DOHH2 (cell line): ENCODE results near the gene ZNF670.

Source experiments
- H3F3A ChIP-seq: fragments of 200-600 bp; sonication (generic), shearing (Covaris generic); 2 replicates; pipeline ENCODE4 v1.6.0; 2016; ENCODE audit warnings: antibody characterized with exemption, mild to moderate bottlenecking; ENCODE audit not compliant: control insufficient read depth, insufficient read depth
- H3K27ac ChIP-seq: fragments of 200-600 bp; sonication (generic); 2 replicates; pipeline ENCODE4 v1.5.1; 2014; ENCODE audit warnings: low read depth, mild to moderate bottlenecking, low read length, moderate library complexity
- H3K27me3 ChIP-seq: fragments of 200-600 bp; sonication (generic); 2 replicates; pipeline ENCODE4 v1.6.1; 2014; ENCODE audit warnings: mild to moderate bottlenecking, low read length, mixed read lengths; ENCODE audit not compliant: control insufficient read depth
- H3K36me3 ChIP-seq: fragments of 200-600 bp; sonication (generic); 2 replicates; pipeline ENCODE4 v1.6.1; 2014; ENCODE audit warnings: mild to moderate bottlenecking, low read length, moderate library complexity, mixed read lengths; ENCODE audit not compliant: control insufficient read depth
- H3K4me1 ChIP-seq: fragments of 200-600 bp; sonication (generic); 2 replicates; pipeline ENCODE4 v1.6.1; 2014; ENCODE audit warnings: mild to moderate bottlenecking, low read length, mixed read lengths; ENCODE audit not compliant: control insufficient read depth
- H3K4me2 ChIP-seq: fragments of 200-600 bp; sonication (generic); 2 replicates; pipeline ENCODE4 v1.6.0; 2014; ENCODE audit warnings: mild to moderate bottlenecking, low read length, moderate library complexity
- H3K4me3 ChIP-seq: fragments of 200-600 bp; sonication (generic); 2 replicates; pipeline ENCODE4 v1.5.1; 2014; ENCODE audit warnings: mild to moderate bottlenecking, low read length, mixed read lengths
- H3K79me2 ChIP-seq: fragments of 200-600 bp; sonication (generic); 2 replicates; pipeline ENCODE4 v1.6.1; 2014; ENCODE audit warnings: mild to moderate bottlenecking, low read length, mixed read lengths; ENCODE audit not compliant: control insufficient read depth
- H3K9me2 ChIP-seq: fragments of 200-600 bp; sonication (generic); replicated peaks from 2 replicates; pipeline ENCODE4 v1.6.1; 2014; ENCODE audit warnings: mild to moderate bottlenecking, low read length, mixed read lengths; ENCODE audit not compliant: control insufficient read depth
- H3K9me3 ChIP-seq: fragments of 200-600 bp; sonication (generic); 2 replicates; pipeline ENCODE4 v1.6.1; 2014; ENCODE audit warnings: antibody characterized with exemption, low read length, mixed read lengths; ENCODE audit not compliant: control insufficient read depth, insufficient read depth
- H4K20me1 ChIP-seq: fragments of 200-600 bp; sonication (generic); 2 replicates; pipeline ENCODE4 v1.6.0; 2014; ENCODE audit warnings: low read depth, mild to moderate bottlenecking, antibody characterized with exemption, low read length, moderate library complexity; ENCODE audit not compliant: control insufficient read depth, insufficient read depth
- EZH2phosphoT487 ChIP-seq: fragments of 200-600 bp; sonication (generic); IDR thresholded peaks from 2 replicates; pipeline ENCODE4 v1.6.1; 2017; ENCODE audit warnings: borderline replicate concordance, mild to moderate bottlenecking, antibody characterized with exemption, low read length, moderate library complexity, mixed read lengths
- TF ChIP-seq, protein P1 (sequence below): fragments of 200-600 bp; sonication (generic); IDR thresholded peaks from one replicate; pipeline ENCODE4 v1.5.1; 2014; ENCODE audit warnings: antibody characterized with exemption, mild to moderate bottlenecking, low read depth, low read length; ENCODE audit not compliant: poor library complexity, severe bottlenecking

The ZNF670 gene

DNA sequence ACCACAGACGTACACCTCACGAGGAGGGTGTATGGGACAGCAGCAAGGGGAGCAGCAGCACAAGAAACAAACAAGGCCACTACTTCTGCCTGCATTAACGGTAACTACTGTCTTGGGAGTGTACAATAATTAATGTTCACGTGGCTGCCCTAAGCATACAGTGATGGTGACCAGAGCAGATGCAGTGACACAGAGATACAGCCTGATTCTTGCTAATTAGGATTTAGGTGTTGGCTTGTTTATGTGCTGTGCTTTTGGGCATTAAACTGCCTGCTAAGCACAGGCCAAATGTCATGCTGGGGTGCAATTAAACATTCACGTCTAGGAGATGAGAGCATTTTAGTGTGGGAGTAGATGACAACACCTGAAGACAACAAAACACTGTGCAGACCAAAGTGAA lies 18.3 kb upstream of the ZNF670 start:
- no peaks in the 10 kb centered on the region for H4K20me1 ChIP-seq
- H3K27me3 ChIP-seq, result no peaks in the 10 kb centered on the region
- H3K9me3 ChIP-seq, result peaks cover 13% of the 10 kb centered on the region
- no peaks in the 10 kb centered on the region for H3F3A ChIP-seq
- no peaks in the 10 kb centered on the region for H3K4me1 ChIP-seq
- H3K27ac ChIP-seq, result no peak overlapping the region
- no peaks in the 10 kb centered on the region for H3K9me2 ChIP-seq
- TF ChIP-seq, protein P1, sequence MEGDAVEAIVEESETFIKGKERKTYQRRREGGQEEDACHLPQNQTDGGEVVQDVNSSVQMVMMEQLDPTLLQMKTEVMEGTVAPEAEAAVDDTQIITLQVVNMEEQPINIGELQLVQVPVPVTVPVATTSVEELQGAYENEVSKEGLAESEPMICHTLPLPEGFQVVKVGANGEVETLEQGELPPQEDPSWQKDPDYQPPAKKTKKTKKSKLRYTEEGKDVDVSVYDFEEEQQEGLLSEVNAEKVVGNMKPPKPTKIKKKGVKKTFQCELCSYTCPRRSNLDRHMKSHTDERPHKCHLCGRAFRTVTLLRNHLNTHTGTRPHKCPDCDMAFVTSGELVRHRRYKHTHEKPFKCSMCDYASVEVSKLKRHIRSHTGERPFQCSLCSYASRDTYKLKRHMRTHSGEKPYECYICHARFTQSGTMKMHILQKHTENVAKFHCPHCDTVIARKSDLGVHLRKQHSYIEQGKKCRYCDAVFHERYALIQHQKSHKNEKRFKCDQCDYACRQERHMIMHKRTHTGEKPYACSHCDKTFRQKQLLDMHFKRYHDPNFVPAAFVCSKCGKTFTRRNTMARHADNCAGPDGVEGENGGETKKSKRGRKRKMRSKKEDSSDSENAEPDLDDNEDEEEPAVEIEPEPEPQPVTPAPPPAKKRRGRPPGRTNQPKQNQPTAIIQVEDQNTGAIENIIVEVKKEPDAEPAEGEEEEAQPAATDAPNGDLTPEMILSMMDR, result no peak
- TF ChIP-seq EZH2phosphoT487, result no peak
- H3K36me3 ChIP-seq, result peaks cover 46% of the 10 kb centered on the region
- no peak overlapping the region for H3K4me3 ChIP-seq
- H3K4me2 ChIP-seq, result no peak overlapping the region
- peaks cover 34% of the 10 kb centered on the region for H3K79me2 ChIP-seq

- Histone ChIP-seq H4K20me1 (no peaks in the 10 kb centered on the region), H3K79me2 (peaks cover 29% of the 10 kb centered on the region), H3K27me3 (no peaks in the 10 kb centered on the region), H3K27ac (no peak overlapping the region), H3K9me3 (peaks cover 9% of the 10 kb centered on the region), H3F3A (no peaks in the 10 kb centered on the region), H3K4me3 (no peak overlapping the region), H3K9me2 (no peaks in the 10 kb centered on the region), H3K4me2 (no peak overlapping the region), H3K4me1 (no peaks in the 10 kb centered on the region), H3K36me3 (peaks cover 42% of the 10 kb centered on the region)
- TF ChIP-seq, protein P1, result no peak
- TF ChIP-seq EZH2phosphoT487, result no peak
Measured at GRCh38 chr1:247096544-247096943, 17.9 kb upstream of the ZNF670 start.

DNA sequence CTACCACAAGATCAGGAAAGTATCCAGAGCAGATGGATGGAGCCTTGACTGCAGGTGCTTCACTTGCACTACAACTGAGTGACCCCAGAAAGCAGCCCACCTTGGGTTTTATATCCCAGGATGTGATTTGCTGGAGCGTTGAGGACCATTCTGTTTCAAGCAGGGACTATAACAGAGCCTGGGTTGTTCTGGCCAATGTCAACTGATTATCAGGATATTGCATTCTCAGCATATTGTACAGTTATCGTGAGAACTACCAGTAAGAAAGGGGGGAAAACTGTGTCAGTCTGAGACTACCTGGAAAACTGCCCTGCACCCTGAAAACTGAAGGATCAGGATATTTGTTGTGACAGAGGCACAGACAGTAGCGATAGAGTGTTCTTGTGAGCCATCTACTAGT lies 17.5 kb upstream of the ZNF670 start:
- H3K9me3 ChIP-seq, result peaks cover 7% of the 10 kb centered on the region
- no peaks in the 10 kb centered on the region for H3K27me3 ChIP-seq
- H3K4me1 ChIP-seq, result no peaks in the 10 kb centered on the region
- H3K27ac ChIP-seq, result no peak overlapping the region
- H3K4me2 ChIP-seq, result no peak overlapping the region
- no peaks in the 10 kb centered on the region for H3F3A ChIP-seq
- TF ChIP-seq, protein P1, result no peak
- TF ChIP-seq EZH2phosphoT487, result no peak
- no peaks in the 10 kb centered on the region for H3K9me2 ChIP-seq
- H4K20me1 ChIP-seq, result no peaks in the 10 kb centered on the region
- H3K36me3 ChIP-seq, result peaks cover 38% of the 10 kb centered on the region
- H3K79me2 ChIP-seq, result peaks cover 25% of the 10 kb centered on the region
- no peak overlapping the region for H3K4me3 ChIP-seq

- TF ChIP-seq EZH2phosphoT487, result no peak
- TF ChIP-seq, protein P1, result no peak
- Histone ChIP-seq H3K27me3 (no peaks in the 10 kb centered on the region), H3K9me3 (no peaks in the 10 kb centered on the region), H3K79me2 (no peaks in the 10 kb centered on the region), H3K4me1 (no peaks in the 10 kb centered on the region), H3K9me2 (no peaks in the 10 kb centered on the region), H3K4me3 (no peak overlapping the region), H4K20me1 (no peaks in the 10 kb centered on the region), H3K4me2 (no peak overlapping the region), H3F3A (no peaks in the 10 kb centered on the region), H3K27ac (no peak overlapping the region), H3K36me3 (no peaks in the 10 kb centered on the region)
Measured at GRCh38 chr1:247090455-247090854, 11.8 kb upstream of the ZNF670 start.
